ENCODE data around the gene TRIML1. TPM values are rescaled to one million over a fixed set of nuclear protein-coding genes. Genes with fewer than 3 reads are reported as not detected.

The TRIML1 gene, protein sequence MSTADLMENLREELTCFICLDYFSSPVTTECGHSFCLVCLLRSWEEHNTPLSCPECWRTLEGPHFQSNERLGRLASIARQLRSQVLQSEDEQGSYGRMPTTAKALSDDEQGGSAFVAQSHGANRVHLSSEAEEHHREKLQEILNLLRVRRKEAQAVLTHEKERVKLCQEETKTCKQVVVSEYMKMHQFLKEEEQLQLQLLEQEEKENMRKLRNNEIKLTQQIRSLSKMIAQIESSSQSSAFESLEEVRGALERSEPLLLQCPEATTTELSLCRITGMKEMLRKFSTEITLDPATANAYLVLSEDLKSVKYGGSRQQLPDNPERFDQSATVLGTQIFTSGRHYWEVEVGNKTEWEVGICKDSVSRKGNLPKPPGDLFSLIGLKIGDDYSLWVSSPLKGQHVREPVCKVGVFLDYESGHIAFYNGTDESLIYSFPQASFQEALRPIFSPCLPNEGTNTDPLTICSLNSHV
- not detected in 2 replicates for total RNA-seq

- Mint-ChIP-seq H3K27me3 (ENCODE audit: insufficient read depth) (no peaks in the 10 kb centered on the region), H3K4me3 (no peak within 1 kb of the TSS), H3K4me1 (ENCODE audit: low read depth) (no peaks in the 10 kb centered on the region), H3K27ac (no peak within 1 kb of the TSS), H3K9me3 (peaks cover 23% of the 10 kb centered on the region), H3K36me3 (ENCODE audit: low read depth) (no peaks in the 10 kb centered on the region)
- intact Hi-C loops (cut with micrococcal nuclease), result no loop called here
- no peak for DNase-seq (ENCODE audit: low spot score)
Observed at GRCh38 chr4:188139141-188139540, at the start of gene TRIML1. Gene TRIML1, plus strand, starts transcription at chr4:188139441. Its CDS starts 118 bp downstream, at chr4:188139559.

DNA sequence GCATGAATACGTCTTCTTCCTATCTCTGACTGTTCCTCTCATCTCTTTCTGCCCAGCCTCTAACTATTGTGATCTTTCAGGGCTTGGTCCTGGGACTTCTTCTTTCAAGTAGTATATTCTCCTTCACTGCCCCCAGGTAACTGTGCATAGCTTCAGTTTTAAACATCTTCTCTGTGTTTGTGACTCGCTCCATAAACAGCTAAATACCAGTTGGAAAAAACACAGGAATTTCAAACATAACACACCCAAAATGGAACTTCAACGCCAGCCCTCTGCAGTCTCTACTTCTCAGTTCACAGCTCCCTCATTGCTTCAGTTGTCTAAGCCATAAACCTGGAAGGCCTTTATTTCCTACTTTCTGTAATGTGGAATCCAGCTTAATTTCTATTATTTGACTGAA is 46.4 kb upstream of the TRIML1 start:
- no peak for DNase-seq (ENCODE audit: low spot score)
- peaks cover 32% of the 10 kb centered on the region for H3K9me3 Mint-ChIP-seq
- no peak overlapping the region for H3K27ac Mint-ChIP-seq
- H3K27me3 Mint-ChIP-seq (ENCODE audit: insufficient read depth), result no peaks in the 10 kb centered on the region
- intact Hi-C loops (cut with micrococcal nuclease), result no loop called here
- no peaks in the 10 kb centered on the region for H3K36me3 Mint-ChIP-seq (ENCODE audit: low read depth)
- no peaks in the 10 kb centered on the region for H3K4me1 Mint-ChIP-seq (ENCODE audit: low read depth)
- H3K4me3 Mint-ChIP-seq, result no peak overlapping the region

DNA sequence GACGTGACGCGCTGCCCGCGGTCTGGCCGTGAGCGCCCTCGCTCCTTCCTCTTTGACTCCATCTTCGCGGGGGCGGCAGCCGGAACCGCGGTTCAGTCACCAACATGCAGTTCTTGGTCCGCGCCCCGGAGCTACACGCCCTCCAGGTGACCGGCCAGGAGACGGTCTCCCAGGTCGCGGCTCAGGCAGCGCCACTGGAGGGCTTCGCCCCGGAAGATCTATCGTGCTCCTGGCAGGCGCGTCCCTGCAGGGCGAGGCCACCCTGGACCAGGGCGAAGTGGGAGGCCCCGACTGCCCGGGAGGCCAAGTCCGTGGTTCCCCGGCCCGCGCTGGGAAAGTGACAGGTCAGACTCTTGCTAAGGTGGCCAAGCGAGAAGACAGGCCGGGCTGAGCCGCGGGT is 32.8 kb upstream of the TRIML1 start:
- intact Hi-C loops (cut with micrococcal nuclease), result no loop called here
- no peak for DNase-seq (ENCODE audit: low spot score)
- H3K27ac Mint-ChIP-seq, result no peak overlapping the region
- H3K4me3 Mint-ChIP-seq, result no peak overlapping the region
- H3K9me3 Mint-ChIP-seq, result peaks cover 26% of the 10 kb centered on the region
- no peaks in the 10 kb centered on the region for H3K4me1 Mint-ChIP-seq (ENCODE audit: low read depth)
- H3K36me3 Mint-ChIP-seq (ENCODE audit: low read depth), result no peaks in the 10 kb centered on the region
- no peaks in the 10 kb centered on the region for H3K27me3 Mint-ChIP-seq (ENCODE audit: insufficient read depth)

- Mint-ChIP-seq H3K9me3 (peaks cover 26% of the 10 kb centered on the region), H3K36me3 (ENCODE audit: low read depth) (no peaks in the 10 kb centered on the region), H3K27ac (no peak overlapping the region), H3K4me1 (ENCODE audit: low read depth) (no peaks in the 10 kb centered on the region), H3K27me3 (ENCODE audit: insufficient read depth) (no peaks in the 10 kb centered on the region), H3K4me3 (no peak overlapping the region)
- intact Hi-C loops (cut with micrococcal nuclease), result no loop called here
- no peak for DNase-seq (ENCODE audit: low spot score)
Observed at GRCh38 chr4:188107931-188108843, 31.1 kb upstream of the TRIML1 start.

- H3K4me3 Mint-ChIP-seq, result no peak within 1 kb of the TSS
- intact Hi-C loops (cut with micrococcal nuclease), result no loop called here
- H3K9me3 Mint-ChIP-seq, result peaks cover 20% of the 10 kb centered on the region
- DNase-seq (ENCODE audit: low spot score), result no peak
- H3K4me1 Mint-ChIP-seq (ENCODE audit: low read depth), result no peaks in the 10 kb centered on the region
- H3K36me3 Mint-ChIP-seq (ENCODE audit: low read depth), result no peaks in the 10 kb centered on the region
- no peak within 1 kb of the TSS for H3K27ac Mint-ChIP-seq
- no peaks in the 10 kb centered on the region for H3K27me3 Mint-ChIP-seq (ENCODE audit: insufficient read depth)
Observed at GRCh38 chr4:188109157-188109755, 30.0 kb upstream of the TRIML1 start, which contains the start of gene TRIML2. Gene TRIML2, minus strand, starts transcription at chr4:188109603. Its CDS starts 4,235 bp downstream, at chr4:188105368.

- H3K27me3 Mint-ChIP-seq (ENCODE audit: insufficient read depth), result no peaks in the 10 kb centered on the region
- intact Hi-C loops (cut with micrococcal nuclease), result no loop called here
- H3K36me3 Mint-ChIP-seq (ENCODE audit: low read depth), result no peaks in the 10 kb centered on the region
- H3K9me3 Mint-ChIP-seq, result peaks cover 22% of the 10 kb centered on the region
- H3K4me3 Mint-ChIP-seq, result no peak overlapping the region
- no peak for DNase-seq (ENCODE audit: low spot score)
- H3K4me1 Mint-ChIP-seq (ENCODE audit: low read depth), result no peaks in the 10 kb centered on the region
- no peak overlapping the region for H3K27ac Mint-ChIP-seq
Observed at GRCh38 chr4:188110036-188110435, 29.2 kb upstream of the TRIML1 start.

DNA sequence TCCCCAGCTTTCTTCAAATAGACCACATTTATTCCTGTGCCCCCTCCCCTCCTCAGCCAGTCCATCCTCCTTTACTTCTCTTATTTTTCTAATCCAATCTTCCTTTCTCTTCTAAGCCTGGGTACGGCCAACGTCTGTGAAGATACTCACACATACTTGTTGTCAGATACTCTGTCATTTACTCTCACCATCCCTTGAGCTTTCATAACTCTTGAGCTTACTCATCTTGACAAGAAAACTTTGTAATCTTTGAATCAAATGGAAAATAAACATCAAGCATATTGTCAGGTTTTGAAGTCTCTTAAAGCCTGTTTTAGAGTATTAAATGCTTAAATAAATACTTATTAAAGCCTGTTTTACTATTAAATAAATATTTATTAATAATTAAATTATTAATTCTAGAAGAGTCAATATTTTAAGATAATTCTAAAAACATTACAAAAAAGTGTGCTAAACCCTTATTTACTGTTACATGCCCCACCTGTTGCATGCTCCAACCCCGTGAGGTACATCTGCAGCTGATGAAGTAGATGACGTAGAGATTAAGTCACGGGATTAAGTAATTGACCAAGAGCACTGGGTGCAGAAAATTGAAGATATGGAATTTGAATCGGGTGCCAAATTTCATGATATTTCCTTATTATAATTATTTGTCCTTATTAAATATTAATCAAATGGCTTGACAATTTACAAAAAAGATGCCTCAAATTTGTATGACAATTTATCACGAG is 28.3 kb upstream of the TRIML1 start:
- intact Hi-C loops (cut with micrococcal nuclease), result no loop called here
- no peak overlapping the region for H3K4me3 Mint-ChIP-seq
- H3K9me3 Mint-ChIP-seq, result peaks cover 24% of the 10 kb centered on the region
- H3K27me3 Mint-ChIP-seq (ENCODE audit: insufficient read depth), result no peaks in the 10 kb centered on the region
- H3K4me1 Mint-ChIP-seq (ENCODE audit: low read depth), result no peaks in the 10 kb centered on the region
- H3K36me3 Mint-ChIP-seq (ENCODE audit: low read depth), result no peaks in the 10 kb centered on the region
- no peak overlapping the region for H3K27ac Mint-ChIP-seq
- DNase-seq (ENCODE audit: low spot score), result no peak

GRCh38 chr4:188111955-188112354 is 27.3 kb upstream of the TRIML1 start:
- intact Hi-C loops (cut with micrococcal nuclease), result no loop called here
- Mint-ChIP-seq H3K4me3 (no peak overlapping the region), H3K4me1 (ENCODE audit: low read depth) (no peaks in the 10 kb centered on the region), H3K36me3 (ENCODE audit: low read depth) (no peaks in the 10 kb centered on the region), H3K27me3 (ENCODE audit: insufficient read depth) (no peaks in the 10 kb centered on the region), H3K9me3 (peaks cover 24% of the 10 kb centered on the region), H3K27ac (no peak overlapping the region)
- DNase-seq (ENCODE audit: low spot score), result no peak

- DNase-seq (ENCODE audit: low spot score), result no peak
- Mint-ChIP-seq H3K4me1 (ENCODE audit: low read depth) (no peaks in the 10 kb centered on the region), H3K36me3 (ENCODE audit: low read depth) (no peaks in the 10 kb centered on the region), H3K9me3 (peaks cover 19% of the 10 kb centered on the region), H3K27ac (no peak overlapping the region), H3K27me3 (ENCODE audit: insufficient read depth) (no peaks in the 10 kb centered on the region), H3K4me3 (no peak overlapping the region)
- intact Hi-C loops (cut with micrococcal nuclease), result no loop called here
Observed at GRCh38 chr4:188113156-188113555, 26.1 kb upstream of the TRIML1 start.

GRCh38 chr4:188117631-188118324 is 21.5 kb upstream of the TRIML1 start:
- intact Hi-C loops (cut with micrococcal nuclease), result no loop called here
- no peak overlapping the region for H3K4me3 Mint-ChIP-seq
- no peak overlapping the region for H3K27ac Mint-ChIP-seq
- no peaks in the 10 kb centered on the region for H3K36me3 Mint-ChIP-seq (ENCODE audit: low read depth)
- no peaks in the 10 kb centered on the region for H3K27me3 Mint-ChIP-seq (ENCODE audit: insufficient read depth)
- no peaks in the 10 kb centered on the region for H3K4me1 Mint-ChIP-seq (ENCODE audit: low read depth)
- H3K9me3 Mint-ChIP-seq, result peaks cover 12% of the 10 kb centered on the region
- DNase-seq (ENCODE audit: low spot score), result no peak

DNA sequence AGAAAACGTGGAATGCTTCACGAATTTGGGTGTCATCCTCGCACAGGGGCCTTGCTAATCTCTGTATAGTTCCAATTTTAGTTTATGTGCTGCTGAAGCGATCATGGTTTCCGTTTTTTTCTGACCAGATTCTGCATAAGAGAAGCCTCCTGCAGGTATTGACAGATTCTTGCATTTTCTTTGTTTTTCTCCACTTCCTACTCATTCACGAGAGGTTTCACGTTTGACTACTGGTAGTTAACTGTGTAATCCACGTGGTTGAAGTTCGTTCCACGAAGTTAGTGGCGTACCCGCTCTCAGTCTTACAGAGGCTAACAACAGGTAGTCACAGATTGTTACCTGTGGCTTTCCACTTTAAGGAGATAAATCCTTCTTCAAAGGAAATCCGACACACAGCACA is 17.7 kb upstream of the TRIML1 start:
- Mint-ChIP-seq H3K27ac (no peak overlapping the region), H3K4me1 (ENCODE audit: low read depth) (no peaks in the 10 kb centered on the region), H3K36me3 (ENCODE audit: low read depth) (no peaks in the 10 kb centered on the region), H3K9me3 (peaks cover 18% of the 10 kb centered on the region), H3K27me3 (ENCODE audit: insufficient read depth) (no peaks in the 10 kb centered on the region), H3K4me3 (no peak overlapping the region)
- no peak for DNase-seq (ENCODE audit: low spot score)
- intact Hi-C loops (cut with micrococcal nuclease), result no loop called here

Data from activated T-helper 1 cell treated with anti-CD3 and anti-CD28 coated beads, Interleukin-12 subunit alpha, Interleukin-12 subunit beta, Interleukin-2, Interleukin-4 antibody, amounts not matched to agents 30 ng/mL and 10 ng/mL and 1 ng/mL, durations not matched to agents 14 hours and 24 hours and 36 hours (primary cell).